Stimulated activated CD8-positive, alpha-beta memory T cell treated with anti-CD3 and anti-CD28 coated beads, Interleukin-4, amount 100 ng/mL, for 24 hours (primary cell): ENCODE data around the gene LRP1B.

Experiments
- DNase-seq: peaks from one replicate; pipeline ENCODE4 v3.0.0-alpha.2; 2020; ENCODE audit warnings: low read depth

Gene LRP1B

DNA sequence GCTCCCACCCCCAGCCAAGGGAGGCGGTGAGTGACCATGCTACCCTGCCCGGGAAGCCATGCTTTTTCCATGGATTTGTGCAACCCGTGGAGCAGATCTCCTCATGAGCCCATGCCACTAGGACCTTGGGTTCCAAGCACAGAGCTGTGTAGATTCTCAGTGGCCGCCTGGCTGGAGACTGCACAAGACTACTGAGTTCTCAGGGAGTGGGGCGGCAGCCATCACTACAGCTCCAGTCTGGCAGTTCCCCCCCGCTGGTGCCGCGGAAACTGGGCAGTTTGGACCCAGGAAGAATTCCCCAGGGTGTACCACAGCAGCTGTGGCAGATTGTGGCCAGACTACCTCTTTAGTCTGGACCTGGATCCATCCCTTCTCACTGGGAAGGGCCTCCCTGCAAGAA is 470.6 kb downstream of the LRP1B start:
- no peak for DNase-seq

DNA sequence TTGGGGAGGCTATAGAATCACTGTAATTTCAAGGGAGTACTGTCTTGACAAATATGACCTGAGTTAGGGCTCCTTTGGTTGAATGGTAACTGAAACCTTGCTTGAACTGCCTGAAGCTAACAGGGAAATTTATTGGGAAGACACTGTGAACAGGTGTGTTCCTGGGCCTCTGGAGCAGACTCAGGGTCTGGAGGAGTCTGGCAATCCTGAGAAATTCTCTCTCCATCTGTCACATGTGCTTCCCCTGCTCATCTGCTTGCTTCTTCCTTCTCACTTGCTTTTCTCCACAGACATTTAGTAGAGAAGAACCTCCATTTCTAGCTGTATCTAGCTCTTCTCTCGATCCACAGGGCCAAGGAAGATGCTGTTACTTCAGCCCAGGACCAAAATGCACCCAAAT is 476.5 kb downstream of the LRP1B start:
- DNase-seq, result no peak

DNA sequence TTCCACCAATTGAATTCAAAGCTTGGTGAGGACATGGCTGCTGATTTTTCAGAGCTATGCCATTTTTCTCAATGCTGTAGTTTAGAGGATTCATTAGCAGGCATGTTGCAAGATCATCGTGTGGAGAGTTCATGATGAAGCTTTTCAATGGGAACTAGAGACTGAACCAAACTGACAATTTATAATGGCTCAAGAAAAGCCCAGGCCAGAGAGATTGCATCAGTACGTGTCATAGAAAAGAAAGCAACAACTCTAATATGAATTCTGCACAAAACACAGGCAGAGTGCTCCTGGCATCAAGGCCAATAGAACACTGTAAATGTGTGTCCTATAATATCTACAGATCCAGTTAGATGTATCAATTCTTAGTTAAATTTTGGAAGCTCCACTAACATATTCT is 477.6 kb downstream of the LRP1B start:
- no peak for DNase-seq

DNA sequence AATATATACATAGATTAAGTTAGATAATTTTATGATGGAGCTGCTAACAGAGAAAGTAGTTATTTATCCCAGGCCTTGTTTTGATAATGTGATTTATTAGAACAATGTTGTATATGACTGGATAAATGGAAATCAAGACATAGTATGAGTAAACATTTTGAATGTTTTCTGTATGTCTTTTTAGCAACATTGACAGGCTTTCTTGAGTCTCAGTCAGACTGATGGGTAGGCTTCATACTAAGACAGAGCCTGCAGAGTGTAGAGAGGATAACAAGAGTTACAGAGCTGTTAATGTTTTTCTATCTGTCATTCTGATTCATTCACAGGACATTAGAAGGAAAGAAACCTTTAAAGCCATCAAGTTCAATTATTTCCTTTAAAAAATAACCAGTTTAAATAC is 478.5 kb downstream of the LRP1B start:
- DNase-seq, result no peak

DNA sequence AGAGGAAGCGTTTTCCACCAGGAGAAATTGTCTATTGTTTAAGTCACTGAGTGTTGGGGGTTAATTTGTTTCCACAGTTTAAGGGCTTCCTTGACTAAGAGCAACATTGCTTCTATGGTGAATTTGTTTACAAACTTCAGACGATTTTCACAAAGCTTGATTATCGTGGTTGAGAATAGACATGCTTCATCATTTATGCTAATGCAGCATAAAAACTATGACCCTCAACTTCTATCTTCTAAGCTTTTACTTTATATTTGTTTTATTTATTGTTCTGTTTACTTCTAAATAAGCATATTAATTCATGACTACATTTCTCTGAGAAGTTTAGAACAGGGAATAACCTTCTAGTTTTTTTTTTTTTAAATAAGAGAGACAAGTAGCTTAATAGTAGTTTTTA is 483.5 kb downstream of the LRP1B start:
- DNase-seq, result no peak

DNA sequence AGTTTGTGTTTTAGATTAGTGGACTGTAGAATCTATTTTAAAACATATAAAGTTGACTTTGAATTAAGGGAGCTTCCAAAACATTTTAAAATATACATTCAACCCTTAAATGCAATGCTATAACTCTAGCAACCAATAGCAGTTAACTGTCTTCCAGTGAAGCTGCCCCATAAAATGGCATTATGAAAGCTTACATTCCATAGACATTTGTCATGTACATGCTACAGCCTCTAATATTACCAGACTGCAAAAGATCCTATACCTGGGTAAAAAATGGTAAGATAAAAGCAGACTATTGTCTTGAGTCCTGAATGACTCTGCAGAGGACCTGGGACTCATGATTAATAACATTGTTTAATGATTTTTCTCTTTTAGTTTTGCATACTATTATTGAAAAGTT is 489.4 kb downstream of the LRP1B start:
- no peak for DNase-seq

DNA sequence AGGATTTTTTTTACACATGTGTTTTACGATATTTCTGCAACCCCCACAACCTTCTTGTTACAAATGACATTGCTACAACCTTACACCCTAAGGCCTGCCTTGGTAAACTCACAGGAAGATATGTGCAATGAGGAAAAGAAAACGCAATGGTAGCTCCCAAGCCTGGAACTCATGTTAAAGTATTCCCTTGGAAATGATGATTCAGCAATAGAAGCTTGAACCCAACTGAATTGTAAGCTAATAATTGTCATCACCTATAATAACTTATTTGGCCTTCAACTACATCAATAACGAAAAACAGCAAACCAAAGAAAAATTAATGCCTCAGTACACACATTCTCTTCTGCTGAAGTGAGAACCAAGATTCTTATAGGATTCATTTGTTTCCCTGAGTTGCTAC is 491.0 kb downstream of the LRP1B start:
- DNase-seq, result no peak

DNA sequence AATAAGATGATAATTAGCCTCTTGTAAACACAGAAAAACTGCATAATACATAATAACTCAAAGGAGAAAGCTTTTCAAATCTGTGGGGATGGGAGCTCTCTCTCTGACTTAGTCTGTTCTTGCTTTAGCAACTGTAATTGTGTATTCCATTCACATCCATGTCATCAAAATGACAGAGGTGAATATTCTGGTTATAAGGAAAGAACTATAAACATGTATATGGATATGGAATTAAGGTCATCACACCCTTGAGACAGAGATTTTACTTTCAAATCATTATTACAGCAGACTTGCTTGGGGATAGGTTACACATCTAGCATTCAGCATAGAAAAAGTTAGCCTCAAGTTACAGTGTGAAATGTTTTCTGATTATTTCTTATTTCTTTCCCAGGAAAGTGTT is 497.7 kb downstream of the LRP1B start:
- no peak for DNase-seq

DNA sequence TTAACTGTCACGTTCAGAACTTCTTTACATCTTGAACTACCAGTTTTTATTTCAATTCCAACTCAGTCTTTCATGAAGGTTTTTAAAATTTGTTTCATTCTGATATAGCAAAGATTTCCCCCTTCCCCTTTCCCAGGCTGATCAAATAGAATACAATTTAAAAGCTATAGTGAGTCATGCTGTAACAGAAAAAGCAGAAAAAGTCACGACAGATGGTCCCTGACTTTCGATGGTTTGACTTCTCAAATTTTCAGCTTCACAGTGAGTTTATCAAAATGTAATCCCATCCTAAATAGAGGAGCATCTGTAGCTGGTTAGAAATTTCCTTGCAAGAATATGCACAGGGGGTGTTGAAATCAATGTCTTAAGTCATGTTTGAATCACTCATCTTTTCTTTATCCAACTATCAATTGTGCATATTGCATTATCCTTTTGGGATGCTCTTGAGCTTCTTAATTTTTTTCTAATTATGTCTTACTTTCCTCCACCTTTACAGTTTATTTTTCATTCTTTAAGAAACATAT is 500.3 kb downstream of the LRP1B start:
- DNase-seq, result no peak

DNA sequence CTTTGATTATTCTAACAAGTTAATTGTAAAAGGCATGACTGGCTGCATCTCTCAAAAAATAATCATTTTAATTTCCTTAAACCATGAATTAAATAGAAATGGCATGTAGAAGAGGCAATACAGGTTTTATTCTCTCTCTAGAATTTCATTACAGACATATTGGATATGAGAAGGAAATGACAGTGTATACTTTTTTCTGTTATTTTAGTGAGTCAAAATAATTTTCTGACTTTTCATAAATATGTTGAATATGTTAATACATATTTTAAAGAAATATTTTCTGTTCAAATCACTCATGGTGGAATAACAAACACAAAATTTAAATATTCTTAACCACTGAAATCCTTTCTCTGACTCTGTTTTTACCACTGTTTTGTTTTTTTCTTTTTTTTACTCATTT is 510.4 kb downstream of the LRP1B start:
- no peak for DNase-seq

DNA sequence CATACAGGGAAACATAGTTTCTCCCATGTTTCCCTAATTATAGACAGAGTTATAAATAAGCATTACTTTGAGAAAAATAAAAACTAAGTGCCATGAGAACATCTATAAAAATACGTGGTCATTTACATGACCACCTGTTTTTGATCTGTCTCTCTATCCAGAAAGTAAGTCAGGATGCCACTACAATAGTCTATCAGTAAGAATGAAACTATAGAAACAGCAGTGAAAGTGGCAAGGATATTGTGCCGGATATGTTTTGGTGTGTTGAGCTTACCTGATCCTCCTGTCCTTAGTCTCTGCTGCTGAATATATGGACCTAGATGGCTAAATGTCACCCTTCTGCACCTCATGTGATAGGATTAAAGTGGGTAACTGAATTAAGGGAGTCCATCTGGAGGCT is 512.4 kb downstream of the LRP1B start:
- no peak for DNase-seq

DNA sequence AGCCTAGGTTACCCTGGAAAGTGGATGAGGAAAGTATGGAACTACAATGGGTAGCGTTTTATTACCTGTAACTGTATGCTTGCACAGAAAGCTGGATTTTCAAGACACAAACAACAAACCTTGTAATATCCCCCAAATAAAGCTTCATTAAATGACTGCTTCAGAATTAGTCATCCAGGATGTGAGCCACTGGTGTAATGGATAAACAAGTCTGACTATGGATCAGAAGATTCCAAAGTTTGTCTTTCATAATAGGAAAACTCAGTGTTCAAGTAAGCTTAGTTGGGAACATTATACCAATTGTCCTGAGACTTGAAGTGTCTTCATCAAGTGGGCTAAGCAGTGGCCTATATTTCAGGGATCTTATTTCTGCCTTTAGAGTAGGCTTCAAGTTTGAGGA is 518.8 kb downstream of the LRP1B start:
- no peak for DNase-seq

DNA sequence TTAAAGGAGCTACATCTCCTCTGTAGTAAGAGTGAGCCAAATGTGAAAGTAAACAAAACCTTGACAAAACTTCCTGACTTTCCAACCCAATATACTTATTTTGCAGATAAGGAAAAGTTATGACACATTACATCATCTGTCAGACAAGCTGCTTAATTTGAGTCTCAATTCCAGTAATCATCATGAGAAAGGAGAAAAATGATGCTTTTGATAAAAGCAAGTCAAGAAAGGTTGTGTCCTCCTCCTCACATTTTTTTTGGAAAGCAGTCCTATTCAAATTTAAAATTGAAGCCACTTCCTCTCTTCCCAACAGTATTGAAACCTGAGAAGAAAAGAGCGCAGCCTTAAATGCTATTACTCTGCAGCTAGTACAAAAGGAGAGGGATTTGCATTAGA is 519.6 kb downstream of the LRP1B start:
- DNase-seq, result no peak

DNA sequence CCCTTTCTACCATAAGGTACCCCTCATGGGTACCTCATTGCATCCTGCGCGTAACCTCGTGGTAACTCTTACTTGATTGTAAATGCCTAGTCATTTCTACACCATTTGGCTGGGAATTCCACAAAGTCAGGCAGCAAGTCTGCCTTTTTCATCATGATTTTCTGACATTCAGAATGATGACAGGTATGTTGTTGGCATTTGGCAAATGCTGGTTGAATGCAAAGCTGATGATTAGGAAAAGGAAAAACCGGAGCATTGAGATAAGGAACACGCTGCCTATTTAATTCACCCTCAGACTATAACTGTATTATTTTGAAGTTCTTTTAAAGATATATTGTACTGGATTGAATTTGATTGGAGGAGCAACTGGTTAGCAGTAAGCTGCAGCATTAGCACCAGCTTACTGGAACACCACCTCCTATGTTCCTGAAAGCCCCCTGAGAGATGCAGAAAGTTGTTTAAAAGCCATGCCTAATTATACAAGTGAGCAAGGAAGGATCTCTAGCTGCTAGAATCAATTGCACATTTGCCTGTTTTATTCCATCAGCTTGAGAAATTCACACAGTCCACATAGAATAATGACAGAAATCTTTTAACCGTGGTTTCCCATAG is 520.1 kb downstream of the LRP1B start:
- no peak for DNase-seq

DNA sequence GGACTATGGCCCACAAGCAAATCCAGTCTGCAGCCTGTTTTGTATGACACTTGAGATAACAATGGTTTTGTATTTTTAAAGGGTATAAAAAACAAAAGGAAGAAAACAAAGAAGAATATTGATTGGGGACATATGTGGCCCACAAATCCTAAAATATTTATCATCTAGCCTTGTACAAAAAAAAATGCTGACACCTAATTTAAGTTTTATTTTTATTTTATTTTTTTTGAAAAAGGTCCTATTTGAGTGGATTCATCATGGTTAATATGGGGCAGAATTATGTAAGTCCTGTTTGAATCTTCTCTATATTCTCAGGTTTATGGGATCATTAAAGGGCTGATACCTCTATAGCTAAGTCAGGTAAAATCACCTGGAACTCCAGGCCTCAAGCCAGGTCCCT is 525.7 kb downstream of the LRP1B start:
- no peak for DNase-seq

DNA sequence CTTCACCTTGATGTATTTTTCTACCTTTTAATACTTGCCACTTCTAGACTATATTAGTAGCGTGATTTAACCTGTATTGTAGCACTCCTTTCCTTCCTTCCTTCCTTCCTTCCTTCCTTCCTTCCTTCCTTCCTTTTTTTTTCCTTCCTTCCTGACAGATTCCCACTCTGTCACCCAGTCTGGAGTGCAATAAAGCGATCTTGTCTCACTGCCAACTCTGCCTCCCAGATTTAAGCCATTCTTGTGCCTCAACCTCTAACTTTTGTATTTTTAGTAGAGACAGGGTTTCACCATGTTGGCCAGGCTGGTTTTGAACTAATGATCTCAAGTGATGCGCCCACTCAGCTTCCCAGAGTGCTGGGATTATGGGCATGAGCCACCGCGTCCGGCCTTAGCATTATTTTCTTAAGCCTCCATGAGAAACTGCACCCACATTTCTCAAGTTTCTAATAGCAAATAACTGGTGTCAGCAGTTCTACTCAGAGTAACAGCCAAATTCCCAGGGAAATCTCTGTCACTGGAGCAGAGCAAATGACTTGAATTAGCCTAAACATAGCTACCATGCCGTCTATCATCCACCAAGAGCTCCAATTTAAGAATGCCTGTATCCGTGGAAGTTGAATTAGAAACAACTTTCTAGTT is 529.2 kb downstream of the LRP1B start:
- no peak for DNase-seq

DNA sequence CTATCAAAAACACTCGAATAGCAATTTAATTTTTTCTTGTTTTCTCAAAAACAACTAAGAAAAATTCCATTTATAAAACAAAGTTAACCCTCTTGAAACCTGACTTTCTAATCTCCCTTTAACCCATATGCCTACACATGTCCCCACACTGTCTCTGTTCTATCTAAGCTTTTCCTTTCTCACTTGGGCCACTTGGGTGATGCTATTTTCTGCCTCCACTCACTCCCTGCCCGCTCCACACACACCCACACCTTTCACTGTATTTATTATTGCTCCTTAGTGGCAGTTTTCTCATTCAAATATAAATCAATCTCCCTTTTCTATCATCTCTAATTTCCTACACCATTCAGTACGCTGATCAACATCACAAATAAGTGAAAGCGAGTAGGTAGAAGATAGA is 531.1 kb downstream of the LRP1B start:
- DNase-seq, result no peak

DNA sequence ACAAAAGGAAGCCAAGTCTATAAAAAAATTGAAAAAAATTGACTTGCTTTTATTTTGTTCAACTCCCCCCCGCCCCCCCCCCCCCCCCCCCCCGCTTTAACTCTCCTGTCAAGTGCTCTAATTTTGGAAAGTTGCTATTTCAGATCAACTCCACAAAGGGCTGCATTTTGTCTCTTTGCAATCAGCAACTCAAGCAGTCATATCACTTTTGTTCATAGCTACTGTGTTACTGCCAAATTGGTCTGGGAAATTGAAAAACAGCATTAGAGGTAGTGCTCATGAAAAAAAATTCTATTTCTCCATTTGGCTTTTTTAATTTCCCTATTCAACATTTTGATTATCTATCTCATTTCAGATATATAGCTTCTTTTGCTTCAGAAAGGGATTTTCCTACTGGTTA is 531.8 kb downstream of the LRP1B start:
- no peak for DNase-seq

DNA sequence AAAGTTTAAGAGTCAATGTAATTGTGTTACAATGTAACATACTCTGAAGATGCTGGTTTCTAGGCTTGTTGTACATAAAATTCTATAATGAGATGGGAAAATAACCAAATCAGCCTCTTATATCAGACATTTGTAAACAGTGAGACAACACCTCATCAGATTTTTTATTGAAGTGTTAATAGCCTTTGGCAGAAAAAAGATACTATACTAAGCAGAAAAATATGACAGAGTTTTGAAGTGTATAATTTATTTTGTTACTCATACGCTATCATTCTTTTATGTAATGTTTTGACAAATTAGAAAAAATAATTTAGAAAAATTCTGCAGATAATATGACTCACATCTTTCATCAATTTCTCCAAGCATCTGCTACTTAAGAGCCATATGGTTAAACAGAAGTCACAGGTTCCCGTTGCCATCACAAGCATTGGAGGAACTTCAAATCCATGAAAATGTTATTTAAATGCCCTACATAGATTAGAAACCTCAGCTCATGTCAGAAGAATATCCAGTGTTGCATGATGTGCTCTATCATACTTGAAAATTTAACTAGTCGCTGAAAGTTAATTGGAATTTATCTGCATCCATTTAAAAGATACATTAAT is 535.4 kb downstream of the LRP1B start:
- DNase-seq, result no peak

DNA sequence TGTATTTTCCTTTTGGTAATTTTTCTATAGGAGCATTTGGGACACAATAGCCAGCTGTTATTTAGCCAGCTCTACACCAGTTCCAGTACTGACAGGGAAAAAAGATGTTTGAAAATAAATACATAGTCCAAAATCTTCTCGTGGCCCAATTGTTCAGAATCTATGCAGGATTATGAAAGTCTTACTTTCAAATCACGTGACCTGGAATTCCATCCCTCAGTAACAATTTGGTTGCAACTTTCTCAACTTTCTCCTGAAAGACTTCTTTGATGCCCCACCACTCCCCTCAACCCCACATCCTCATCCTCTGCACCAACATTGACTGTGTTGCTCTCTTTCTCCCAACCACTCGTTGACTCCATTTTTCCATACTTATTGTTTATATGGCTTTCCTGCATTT is 539.0 kb downstream of the LRP1B start:
- DNase-seq, result no peak

DNA sequence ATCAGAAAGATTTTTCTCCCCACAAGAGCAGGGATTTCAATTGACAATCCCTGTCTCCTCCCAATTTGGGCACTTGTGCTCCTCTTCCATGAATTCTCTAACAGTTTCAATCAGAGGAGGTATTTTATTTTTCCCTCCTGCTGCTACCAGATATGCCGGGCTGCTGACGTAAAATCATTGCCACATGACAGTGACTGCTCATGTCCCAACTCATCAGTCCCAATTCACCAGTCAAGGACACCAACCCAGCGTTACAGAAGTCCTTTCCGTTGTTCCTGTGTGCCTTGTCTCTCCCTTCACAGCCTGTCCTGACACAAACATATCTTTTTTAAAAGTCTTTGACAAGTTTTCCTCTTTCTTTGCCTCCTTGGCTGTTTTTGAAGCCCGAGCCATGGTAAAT is 540.2 kb downstream of the LRP1B start:
- no peak for DNase-seq

DNA sequence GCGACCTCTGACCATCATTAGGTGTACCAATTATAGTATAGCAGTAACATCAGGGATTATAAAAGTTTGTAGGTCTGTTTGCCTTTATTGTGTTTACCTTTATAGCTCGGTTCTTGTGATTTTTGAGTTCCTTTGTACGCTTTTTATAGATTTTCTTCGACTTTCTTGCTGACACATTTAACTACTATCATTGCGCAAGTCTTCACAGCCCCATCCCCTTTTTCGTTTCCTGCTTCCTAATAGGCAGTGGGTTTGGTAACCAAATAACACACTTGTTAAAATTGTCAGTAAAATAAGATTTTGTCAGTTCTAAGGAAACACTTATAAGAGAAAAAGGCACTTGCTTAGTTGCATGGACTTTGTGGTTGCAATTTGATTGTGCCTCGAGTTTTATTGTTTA is 541.5 kb downstream of the LRP1B start:
- DNase-seq, result no peak

DNA sequence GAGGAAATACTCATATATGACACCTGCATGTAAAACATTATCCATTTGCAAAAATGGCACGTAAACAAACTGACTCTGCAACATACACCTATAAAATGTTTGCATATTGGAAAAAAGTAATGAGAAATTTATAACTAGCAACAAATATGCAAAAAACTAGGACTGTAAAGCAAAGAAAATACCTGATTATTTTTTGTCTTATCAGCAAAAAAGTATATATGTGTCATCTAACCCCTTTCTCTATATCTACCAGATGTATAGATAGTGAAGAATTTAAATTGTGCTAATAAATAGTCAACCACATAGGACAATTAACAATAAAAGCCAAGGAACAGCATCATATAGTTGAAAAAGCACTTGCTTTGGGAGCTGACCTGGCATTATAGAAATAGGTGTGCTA is 543.8 kb downstream of the LRP1B start:
- DNase-seq, result no peak

DNA sequence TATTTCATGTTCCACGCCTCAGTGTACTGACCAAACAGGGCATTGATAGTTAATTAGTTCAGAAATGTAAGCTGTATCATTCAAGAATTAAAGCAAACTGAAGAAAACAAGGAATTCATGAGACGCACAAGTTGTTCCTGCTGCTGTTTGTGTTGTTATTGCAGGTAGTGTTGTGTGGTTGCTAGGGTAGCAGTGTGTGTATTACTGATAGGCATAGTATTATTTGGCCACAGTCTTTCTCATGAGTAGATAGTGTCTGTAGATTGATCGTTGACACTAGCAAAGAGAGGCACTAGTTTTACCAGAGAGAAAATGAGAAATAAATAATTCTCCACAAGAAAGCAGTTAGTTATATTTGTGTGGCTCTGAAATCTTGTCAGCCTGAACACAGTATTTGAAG is 548.6 kb downstream of the LRP1B start:
- no peak for DNase-seq
